Natural killer cell (primary cell): ENCODE data around the gene STN1. TPM values are rescaled to one million over a fixed set of nuclear protein-coding genes. Genes with fewer than 3 reads are reported as not detected.

Experiments
- ATAC-seq, 3 donors: fragments of 150-1000 bp in 2 of 3; fragments of 200-7000 bp in 1 of 3; cut with Tn5 transposase; 1 replicate in 1 of 3; 2 replicates in 2 of 3; pipeline ENCODE4 v1.10.0; 2021; ENCODE audit warnings: mild to moderate bottlenecking in 2 of 3, moderate library complexity in 2 of 3
- DNase-seq, 2 donors: peaks; one replicate each; pipeline versions ENCODE4 v3.0.0 to v3.0.0-alpha.2; 2013 to 2021; ENCODE audit warnings: mixed read lengths in 1 of 2
- H3K27ac ChIP-seq: one replicate; pipeline ENCODE4 v1.5.1; 2013; ENCODE audit warnings: mild to moderate bottlenecking, low read length
- H3K27me3 ChIP-seq: one replicate; pipeline ENCODE4 v1.6.1; 2013; ENCODE audit warnings: low read length; ENCODE audit not compliant: control insufficient read depth, insufficient read depth
- H3K36me3 ChIP-seq: one replicate; pipeline ENCODE4 v1.6.1; 2013; ENCODE audit warnings: low read length; ENCODE audit not compliant: control insufficient read depth, insufficient read depth
- H3K4me1 ChIP-seq: one replicate; pipeline ENCODE4 v1.6.1; 2013; ENCODE audit warnings: low read length; ENCODE audit not compliant: control insufficient read depth, insufficient read depth
- H3K4me3 ChIP-seq: one replicate; pipeline ENCODE4 v1.5.1; 2013; ENCODE audit warnings: low read length
- H3K9me3 ChIP-seq: one replicate; pipeline ENCODE4 v1.6.1; 2013; ENCODE audit warnings: low read length; ENCODE audit not compliant: control insufficient read depth, insufficient read depth
- H3K27ac Mint-ChIP-seq, 2 donors: one replicate each; pipeline ENCODE4 v1.8.0; 2022; ENCODE audit warnings: mild to moderate bottlenecking in 2 of 2, mixed read lengths in 2 of 2, moderate library complexity in 1 of 2
- H3K27me3 Mint-ChIP-seq, 2 donors: one replicate each; pipeline ENCODE4 v1.8.0; 2022; ENCODE audit warnings: low read depth in 2 of 2, mixed read lengths in 2 of 2
- H3K36me3 Mint-ChIP-seq: one replicate; pipeline ENCODE4 v1.8.0; 2022; ENCODE audit warnings: mixed read lengths
- H3K4me1 Mint-ChIP-seq, 2 donors: one replicate each; pipeline ENCODE4 v1.8.0; 2022; ENCODE audit warnings: mixed read lengths in 2 of 2
- H3K4me3 Mint-ChIP-seq: one replicate; pipeline ENCODE4 v1.8.0; 2022; ENCODE audit warnings: mild to moderate bottlenecking, moderate library complexity, mixed read lengths
- H3K9me3 Mint-ChIP-seq, 2 donors: one replicate each; pipeline ENCODE4 v1.8.0; 2022; ENCODE audit warnings: mixed read lengths in 2 of 2
- WGBS: methylation state at CpG from one replicate; pipeline ENCODE4 v1.1.7; 2013; ENCODE audit warnings: missing lambda C conversion rate; ENCODE audit not compliant: insufficient coverage; 5-methylcytosine and 5-hydroxymethylcytosine counted together
- intact Hi-C: fragments of 100-400 bp; cut with micrococcal nuclease; formaldehyde crosslinking; loops from one replicate; pipeline ENCODE4 v1.14.2; 2022
- total RNA-seq, 4 donors: library from RNA; stranded (reverse); fragments of 120-200 nt in 1 of 4; gene quantifications; one replicate each; pipeline versions ENCODE4 v1.2.3 to v1.2.4, GENCODE V29; 2013 to 2022
- TF ChIP-seq, protein P1 (sequence below): fragments of 200-600 bp; IDR thresholded peaks from one replicate; pipeline ENCODE4 v1.8.0; 2022; ENCODE audit warnings: antibody characterized with exemption

STN1 gene
- total RNA-seq, 3 donors from 2014 or later (not counting 1 experiment from before 2014, with no cell fraction given), result 31.7 to 53.4 (median 34.0) TPM

DNA sequence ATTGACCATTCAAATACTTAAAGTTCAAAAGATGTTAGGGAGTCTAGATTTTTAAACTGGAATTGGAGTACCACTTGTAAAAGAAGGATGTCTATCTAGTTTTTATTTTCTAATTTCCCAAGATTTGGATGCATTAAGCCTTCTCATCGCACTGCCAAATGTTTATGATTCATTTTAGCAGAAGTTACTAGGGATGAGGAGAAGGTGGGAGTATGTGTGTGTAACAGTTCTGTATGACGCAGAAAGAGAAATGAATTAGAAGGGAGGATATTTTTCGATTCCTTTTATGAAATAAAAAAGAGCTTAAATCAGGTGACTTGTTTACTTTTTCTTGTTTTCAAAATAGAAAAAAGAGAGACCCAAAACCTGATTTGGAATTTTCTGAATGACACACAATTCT, 42.1 kb upstream of the STN1 start:
- H3K4me3 ChIP-seq, result no peak overlapping the region
- Mint-ChIP-seq H3K4me1 (no peaks in the 10 kb centered on the region), H3K36me3 (no peaks in the 10 kb centered on the region), H3K27ac (no peak overlapping the region), H3K9me3 (no peaks in the 10 kb centered on the region), H3K4me3 (no peak overlapping the region), H3K27me3 (peaks cover 3 to 9% of the 10 kb centered on the region in 2 donors)
- intact Hi-C loops, result no loop called here
- no peaks in the 10 kb centered on the region for H3K27me3 ChIP-seq
- H3K27ac ChIP-seq, result no peak overlapping the region
- no peaks in the 10 kb centered on the region for H3K9me3 ChIP-seq
- whole genome bisulfite sequencing, result 91% methylated on average over 3 of the region's 3 CpGs
- no peak for DNase-seq
- ATAC-seq, result no peak
- TF ChIP-seq, protein P1, sequence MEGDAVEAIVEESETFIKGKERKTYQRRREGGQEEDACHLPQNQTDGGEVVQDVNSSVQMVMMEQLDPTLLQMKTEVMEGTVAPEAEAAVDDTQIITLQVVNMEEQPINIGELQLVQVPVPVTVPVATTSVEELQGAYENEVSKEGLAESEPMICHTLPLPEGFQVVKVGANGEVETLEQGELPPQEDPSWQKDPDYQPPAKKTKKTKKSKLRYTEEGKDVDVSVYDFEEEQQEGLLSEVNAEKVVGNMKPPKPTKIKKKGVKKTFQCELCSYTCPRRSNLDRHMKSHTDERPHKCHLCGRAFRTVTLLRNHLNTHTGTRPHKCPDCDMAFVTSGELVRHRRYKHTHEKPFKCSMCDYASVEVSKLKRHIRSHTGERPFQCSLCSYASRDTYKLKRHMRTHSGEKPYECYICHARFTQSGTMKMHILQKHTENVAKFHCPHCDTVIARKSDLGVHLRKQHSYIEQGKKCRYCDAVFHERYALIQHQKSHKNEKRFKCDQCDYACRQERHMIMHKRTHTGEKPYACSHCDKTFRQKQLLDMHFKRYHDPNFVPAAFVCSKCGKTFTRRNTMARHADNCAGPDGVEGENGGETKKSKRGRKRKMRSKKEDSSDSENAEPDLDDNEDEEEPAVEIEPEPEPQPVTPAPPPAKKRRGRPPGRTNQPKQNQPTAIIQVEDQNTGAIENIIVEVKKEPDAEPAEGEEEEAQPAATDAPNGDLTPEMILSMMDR, result no peak
- H3K36me3 ChIP-seq, result no peaks in the 10 kb centered on the region
- no peaks in the 10 kb centered on the region for H3K4me1 ChIP-seq

DNA sequence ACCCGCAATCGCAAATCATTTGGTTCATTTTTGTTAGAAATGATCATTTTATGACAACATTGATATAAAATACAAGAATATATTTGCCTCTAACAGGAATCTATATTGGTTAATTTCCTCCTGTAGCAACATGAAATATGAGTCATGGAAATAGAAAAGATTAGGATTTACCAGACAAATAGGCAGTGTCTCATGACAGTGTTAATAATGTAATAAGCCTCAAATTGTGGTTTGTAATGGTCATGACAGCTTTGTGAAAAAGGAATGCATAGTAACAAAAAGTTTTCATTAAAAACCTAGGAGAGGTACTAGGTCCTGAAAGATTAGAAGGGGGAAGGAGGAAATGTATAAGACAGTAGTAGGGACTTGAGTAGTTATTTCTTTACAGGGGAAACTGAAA, 41.0 kb upstream of the STN1 start:
- no peak overlapping the region for H3K4me3 ChIP-seq
- Mint-ChIP-seq H3K4me3 (no peak overlapping the region), H3K9me3 (no peaks in the 10 kb centered on the region), H3K27me3 (peaks cover 3 to 9% of the 10 kb centered on the region in 2 donors), H3K27ac (no peak overlapping the region), H3K4me1 (no peaks in the 10 kb centered on the region), H3K36me3 (no peaks in the 10 kb centered on the region)
- H3K9me3 ChIP-seq, result no peaks in the 10 kb centered on the region
- H3K27me3 ChIP-seq, result no peaks in the 10 kb centered on the region
- DNase-seq (no peak), ATAC-seq (no peak)
- TF ChIP-seq, protein P1, result no peak
- intact Hi-C loops, result no loop called here
- no peaks in the 10 kb centered on the region for H3K36me3 ChIP-seq
- no peaks in the 10 kb centered on the region for H3K4me1 ChIP-seq
- H3K27ac ChIP-seq, result no peak overlapping the region
- WGBS, result no CpG with 5 or more reads among the region's 2 CpGs

DNA sequence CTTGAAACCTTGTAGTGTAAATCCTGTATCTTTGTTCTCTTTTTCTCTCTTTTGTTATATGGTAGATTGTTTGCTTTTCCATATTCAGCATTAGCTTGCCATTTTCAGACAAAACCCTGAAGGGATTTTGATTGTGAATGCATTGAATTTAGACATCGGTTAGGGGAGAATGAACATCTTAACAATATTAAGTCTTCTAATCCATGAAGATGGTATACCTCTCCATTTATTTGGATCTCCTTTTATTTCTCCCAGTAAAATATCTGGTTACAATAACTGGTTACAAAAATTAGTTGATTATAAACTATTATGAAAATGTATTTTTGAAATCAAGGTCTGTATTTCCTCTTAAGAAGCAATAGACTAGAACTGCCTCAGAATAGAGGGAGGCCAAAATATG, 36.6 kb upstream of the STN1 start:
- ATAC-seq (no peak), DNase-seq (no peak)
- Mint-ChIP-seq H3K36me3 (no peaks in the 10 kb centered on the region), H3K27ac (no peak overlapping the region), H3K9me3 (no peaks in the 10 kb centered on the region), H3K4me1 (no peaks in the 10 kb centered on the region), H3K27me3 (peaks cover 3 to 7% of the 10 kb centered on the region in 2 donors), H3K4me3 (no peak overlapping the region)
- TF ChIP-seq, protein P1, result no peak
- no peaks in the 10 kb centered on the region for H3K36me3 ChIP-seq
- H3K4me1 ChIP-seq, result no peaks in the 10 kb centered on the region
- no peaks in the 10 kb centered on the region for H3K9me3 ChIP-seq
- WGBS, result no CpG with 5 or more reads among the region's 1 CpG
- no peaks in the 10 kb centered on the region for H3K27me3 ChIP-seq
- intact Hi-C loops, result no loop called here
- H3K4me3 ChIP-seq, result no peak overlapping the region
- H3K27ac ChIP-seq, result no peak overlapping the region

DNA sequence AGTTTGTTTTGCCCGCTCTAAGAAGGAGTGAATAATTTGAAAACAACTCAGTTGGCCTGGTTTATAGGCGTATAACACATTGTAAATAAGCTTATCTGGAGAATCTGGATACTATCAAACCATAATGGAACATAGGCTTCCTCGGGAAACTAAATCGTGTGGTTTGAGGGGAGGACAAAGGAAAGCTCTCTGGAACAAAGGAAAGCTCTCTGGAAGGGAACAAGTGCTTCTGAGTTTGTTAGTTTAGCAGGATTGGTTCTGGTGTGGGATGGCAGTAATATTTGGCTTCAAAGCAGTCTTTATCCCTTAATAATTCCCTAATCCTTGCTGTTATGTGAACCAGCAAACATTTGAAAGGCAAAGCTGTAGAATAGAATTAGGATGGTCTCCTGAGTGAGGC, 34.0 kb upstream of the STN1 start:
- Histone ChIP-seq H3K9me3 (no peaks in the 10 kb centered on the region), H3K36me3 (no peaks in the 10 kb centered on the region), H3K27ac (no peak overlapping the region), H3K4me3 (no peak overlapping the region), H3K4me1 (no peaks in the 10 kb centered on the region), H3K27me3 (no peaks in the 10 kb centered on the region)
- Mint-ChIP-seq H3K27ac (no peak overlapping the region), H3K27me3 (peaks cover 0 to 3% of the 10 kb centered on the region in 2 donors), H3K36me3 (no peaks in the 10 kb centered on the region), H3K9me3 (no peaks in the 10 kb centered on the region), H3K4me3 (no peak overlapping the region), H3K4me1 (peaks cover 5% of the 10 kb centered on the region in 2 donors)
- TF ChIP-seq, protein P1, result no peak
- DNase-seq (no peak), ATAC-seq (no peak)
- intact Hi-C loops, result no loop called here
- 93% methylated on average over 4 of the region's 4 CpGs for WGBS
